Parathyroid adenoma (tissue), 2 donors: ENCODE data around the gene KRT79.
"Not testable (repeated sequence)": the region's sequence is repeated elsewhere in the genome, so short reads cannot be mapped to it uniquely, and the experiment has no call there.

Experiments used
- H2AFZ ChIP-seq: fragments of 300-600 bp; sonication (generic); one replicate; pipeline ENCODE4 v1.7.0; 2017; ENCODE audit warnings: antibody characterized with exemption, mild to moderate bottlenecking
- H3K27ac ChIP-seq: fragments of 300-600 bp; sonication (generic); one replicate; pipeline ENCODE4 v1.7.0; 2017
- H3K27me3 ChIP-seq: fragments of 300-600 bp; sonication (generic); one replicate; pipeline ENCODE4 v1.7.0; 2017; ENCODE audit warnings: low read length; ENCODE audit not compliant: control insufficient read depth, insufficient read depth
- H3K36me3 ChIP-seq: fragments of 300-600 bp; sonication (generic); one replicate; pipeline ENCODE4 v1.7.0; 2017; ENCODE audit warnings: low read length; ENCODE audit not compliant: control insufficient read depth, insufficient read depth
- H3K4me1 ChIP-seq: fragments of 300-600 bp; sonication (generic); one replicate; pipeline ENCODE4 v1.7.0; 2017; ENCODE audit warnings: control low read depth
- H3K4me2 ChIP-seq: fragments of 300-600 bp; sonication (generic); one replicate; pipeline ENCODE4 v1.7.0; 2017; ENCODE audit warnings: low read length
- H3K4me3 ChIP-seq: fragments of 300-600 bp; sonication (generic); one replicate; pipeline ENCODE4 v1.7.0; 2017; ENCODE audit warnings: low read depth, low read length
- H3K79me2 ChIP-seq: fragments of 300-600 bp; sonication (generic); one replicate; pipeline ENCODE4 v1.7.0; 2017; ENCODE audit warnings: control low read depth
- H3K9ac ChIP-seq: fragments of 300-600 bp; sonication (generic); one replicate; pipeline ENCODE4 v1.7.0; 2017; ENCODE audit warnings: mild to moderate bottlenecking
- H3K9me3 ChIP-seq: fragments of 300-600 bp; sonication (generic); one replicate; pipeline ENCODE4 v1.7.0; 2017; ENCODE audit warnings: low read length; ENCODE audit not compliant: control insufficient read depth
- CTCF ChIP-seq: fragments of 300-600 bp; sonication (generic); IDR thresholded peaks from one replicate; pipeline ENCODE4 v1.7.0; 2017; ENCODE audit warnings: antibody characterized with exemption, mild to moderate bottlenecking
- donor health status: primary hyperparathyroidism.

KRT79 gene

GRCh38 chr12:52860102-52860823 lies 26.2 kb upstream of the KRT79 start:
- Histone ChIP-seq H3K27me3 (no peaks in the 10 kb centered on the region), H3K79me2 (no peaks in the 10 kb centered on the region), H3K9me3 (no peaks in the 10 kb centered on the region), H3K27ac (no peak overlapping the region), H3K4me3 (no peak overlapping the region), H3K36me3 (no peaks in the 10 kb centered on the region), H3K9ac (no peak overlapping the region), H2AFZ (no peak overlapping the region), H3K4me2 (no peak overlapping the region), H3K4me1 (no peaks in the 10 kb centered on the region)
- no peak for TF ChIP-seq CTCF

DNA sequence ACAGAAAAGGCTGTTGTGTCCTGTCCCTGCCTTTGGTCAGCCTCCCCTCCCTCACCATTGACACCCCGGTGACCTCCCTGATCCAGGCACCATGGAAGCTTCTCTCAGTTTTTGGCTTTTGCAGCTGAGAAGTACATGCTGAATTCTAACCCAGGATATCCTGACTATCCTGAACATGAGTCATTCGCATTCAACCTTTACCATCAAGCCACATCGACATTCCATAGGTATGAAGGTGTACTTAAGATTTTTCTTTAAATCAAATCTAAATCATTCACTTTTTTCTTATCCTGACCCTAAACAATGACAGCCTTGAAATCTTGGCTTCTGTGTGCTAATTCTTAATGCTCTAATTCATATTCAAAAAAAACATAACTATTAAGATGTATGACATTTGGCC lies 23.4 kb upstream of the KRT79 start:
- no peak overlapping the region for H3K4me3 ChIP-seq
- H3K9me3 ChIP-seq: no peaks in the 10 kb centered on the region
- H3K27me3 ChIP-seq: no peaks in the 10 kb centered on the region
- H3K9ac ChIP-seq: no peak overlapping the region
- no peak overlapping the region for H3K27ac ChIP-seq
- H3K36me3 ChIP-seq: no peaks in the 10 kb centered on the region
- H2AFZ ChIP-seq: no peak overlapping the region
- no peaks in the 10 kb centered on the region for H3K79me2 ChIP-seq
- H3K4me1 ChIP-seq: no peaks in the 10 kb centered on the region
- no peak overlapping the region for H3K4me2 ChIP-seq
- TF ChIP-seq CTCF: no peak

DNA sequence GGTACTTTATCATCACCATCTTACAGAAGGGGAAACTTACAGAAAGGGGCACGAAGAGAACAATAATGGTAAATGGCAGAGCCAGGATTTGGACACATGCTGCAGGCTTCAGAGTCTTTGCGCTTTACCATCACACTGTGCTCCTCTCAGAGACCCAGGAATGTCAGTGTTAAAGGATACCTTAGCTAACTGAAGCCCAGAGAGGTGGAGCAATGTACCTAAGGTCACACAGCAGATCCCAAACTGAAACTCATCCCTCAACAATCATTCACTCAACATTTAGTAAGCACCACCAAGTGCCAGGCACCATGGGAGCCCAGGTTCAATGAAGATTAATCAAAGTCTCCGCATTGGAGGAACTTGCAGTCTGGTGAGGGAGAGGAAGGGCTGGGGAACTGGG lies 22.7 kb upstream of the KRT79 start:
- H2AFZ ChIP-seq: no peak overlapping the region
- H3K27ac ChIP-seq: no peak overlapping the region
- H3K9ac ChIP-seq: no peak overlapping the region
- TF ChIP-seq CTCF: no peak
- no peaks in the 10 kb centered on the region for H3K27me3 ChIP-seq
- no peaks in the 10 kb centered on the region for H3K36me3 ChIP-seq
- no peaks in the 10 kb centered on the region for H3K79me2 ChIP-seq
- H3K4me1 ChIP-seq: no peaks in the 10 kb centered on the region
- no peak overlapping the region for H3K4me3 ChIP-seq
- H3K9me3 ChIP-seq: no peaks in the 10 kb centered on the region
- no peak overlapping the region for H3K4me2 ChIP-seq

DNA sequence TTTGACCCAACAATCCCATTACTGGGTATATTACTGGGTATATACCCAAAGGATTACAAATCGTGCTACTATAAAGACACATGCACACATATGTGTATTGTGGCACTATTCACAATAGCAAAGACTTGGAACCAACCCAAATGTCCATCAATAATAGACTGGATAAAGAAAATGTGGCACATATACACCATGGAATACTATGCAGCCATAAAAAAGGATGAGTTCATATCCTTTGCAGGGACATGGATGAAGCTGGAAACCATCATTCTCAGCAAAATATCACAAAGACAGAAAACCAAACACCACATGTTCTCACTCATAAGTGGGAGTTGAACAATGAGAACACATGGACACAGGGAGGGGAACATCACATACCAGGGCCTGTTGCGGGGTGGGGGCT lies 22.0 kb upstream of the KRT79 start:
- H3K4me1 ChIP-seq, H2AFZ ChIP-seq, H3K9ac ChIP-seq, H3K36me3 ChIP-seq, H3K9me3 ChIP-seq, H3K79me2 ChIP-seq, H3K27ac ChIP-seq, H3K4me3 ChIP-seq, H3K4me2 ChIP-seq, H3K27me3 ChIP-seq: not testable (repeated sequence)

- Histone ChIP-seq H3K36me3 (no peaks in the 10 kb centered on the region), H3K27me3 (no peaks in the 10 kb centered on the region)
Observed at GRCh38 chr12:52851787-52852186, 17.7 kb upstream of the KRT79 start.

More at GRCh38 chr12:52851787-52852186, 17.7 kb upstream of the KRT79 start:
- Histone ChIP-seq H3K4me2 (no peak overlapping the region), H2AFZ (no peak overlapping the region), H3K4me3 (no peak overlapping the region), H3K27ac (no peak overlapping the region), H3K9ac (no peak overlapping the region), H3K9me3 (no peaks in the 10 kb centered on the region), H3K4me1 (no peaks in the 10 kb centered on the region), H3K79me2 (no peaks in the 10 kb centered on the region)
- no peak for TF ChIP-seq CTCF
